IMR-90 (cell line): ENCODE results near the gene GLP2R.

Experiments
- CTCF ChIP-seq: conservative IDR thresholded peaks from 2 replicates; pipeline ENCODE4 v1.5.1; 2012; ENCODE audit warnings: mild to moderate bottlenecking, low read depth, low read length, improper control_type of control experiment
- FOS ChIP-seq: fragments of 150-350 bp; IDR thresholded peaks from 2 replicates; pipeline ENCODE4 v1.6.1; 2016; ENCODE audit warnings: low read depth, low read length

- TF ChIP-seq CTCF, result no peak
- TF ChIP-seq FOS, result no peak
Observed at GRCh38 chr17:9886141-9886930, 60.6 kb downstream of the GLP2R start.
